Stimulated activated naive CD8-positive, alpha-beta T cell treated with anti-CD3 and anti-CD28 coated beads, Interleukin-15, Interleukin-2, amounts not matched to agents 100 U/mL and 50 U/mL, for 24 hours (primary cell): ENCODE measurements around the gene IGSF6.
A peak's percentile ranks its signal among the peaks of the same experiment; 100 is the strongest.
"Not testable (repeated sequence)": the region's sequence is repeated elsewhere in the genome, so short reads cannot be mapped to it uniquely, and the experiment has no call there.

Experiments
- ATAC-seq: fragments of 150-1000 bp; cut with Tn5 transposase; one replicate; pipeline ENCODE4 v1.10.0; 2021
- DNase-seq: peaks from one replicate; pipeline ENCODE4 v3.0.0; 2021

Gene IGSF6

GRCh38 chr16:21652453-21652852 lies at the start of gene IGSF6:
TSS of gene IGSF6 (minus strand) at chr16:21652608. CDS start at chr16:21652598, 10 bp downstream.
- ATAC-seq (no peak), DNase-seq (no peak)

GRCh38 chr16:21701271-21701670 lies 48.9 kb upstream of the IGSF6 start:
- ATAC-seq, result no peak
- no peak for DNase-seq

- no peak for DNase-seq
- no peak for ATAC-seq
These were observed 46.0 kb upstream of the IGSF6 start for GRCh38 chr16:21698169-21699032.

- ATAC-seq (no peak), DNase-seq (no peak)
These were observed 44.6 kb upstream of the IGSF6 start for GRCh38 chr16:21697032-21697431.

- ATAC-seq, result no peak
- no peak for DNase-seq
These were observed 42.2 kb upstream of the IGSF6 start for GRCh38 chr16:21694609-21695008.

- ATAC-seq, DNase-seq: not testable (repeated sequence)
These were observed 38.6 kb upstream of the IGSF6 start for GRCh38 chr16:21690967-21691366.

GRCh38 chr16:21689107-21689506 lies 36.7 kb upstream of the IGSF6 start:
- no peak for ATAC-seq
- no peak for DNase-seq

GRCh38 chr16:21685034-21685455 lies 32.6 kb upstream of the IGSF6 start:
- no peak for DNase-seq
- no peak for ATAC-seq

- ATAC-seq, result no peak
- peak; percentile 51 for DNase-seq
These were observed 31.8 kb upstream of the IGSF6 start for GRCh38 chr16:21684199-21684598.

- ATAC-seq (no peak), DNase-seq (no peak)
These were observed 30.8 kb upstream of the IGSF6 start for GRCh38 chr16:21683184-21683583.

- ATAC-seq, DNase-seq: not testable (repeated sequence)
These were observed 28.3 kb upstream of the IGSF6 start for GRCh38 chr16:21680714-21681113.

- not testable (repeated sequence) for DNase-seq, ATAC-seq
These were observed 22.0 kb upstream of the IGSF6 start for GRCh38 chr16:21674456-21674855.

GRCh38 chr16:21673469-21673868 lies 21.1 kb upstream of the IGSF6 start:
- no peak for DNase-seq
- no peak for ATAC-seq

GRCh38 chr16:21667575-21667974 lies 15.2 kb upstream of the IGSF6 start:
- no peak for ATAC-seq
- DNase-seq, result no peak

GRCh38 chr16:21666772-21667171 lies 14.4 kb upstream of the IGSF6 start:
- ATAC-seq (no peak), DNase-seq (no peak)

GRCh38 chr16:21664801-21665492 lies 12.5 kb upstream of the IGSF6 start:
- ATAC-seq, result no peak

GRCh38 chr16:21663889-21664647 lies 11.7 kb upstream of the IGSF6 start, which contains the start of gene OTOA:
TSS of gene OTOA (plus strand) at chr16:21663968. CDS start at chr16:21678515, 14,547 bp downstream.
- ATAC-seq, result peak; percentile 69
- DNase-seq, result peak; percentile 39

More at GRCh38 chr16:21664801-21665492, 12.5 kb upstream of the IGSF6 start:
- no peak for DNase-seq

- no peak for ATAC-seq
These were observed 6.7 kb upstream of the IGSF6 start for GRCh38 chr16:21659124-21659523.

GRCh38 chr16:21656795-21657768 lies 4.7 kb upstream of the IGSF6 start:
- no peak for DNase-seq
- ATAC-seq, result no peak

More at GRCh38 chr16:21659124-21659523, 6.7 kb upstream of the IGSF6 start:
- DNase-seq, result no peak

GRCh38 chr16:21654881-21655280 lies 2.5 kb upstream of the IGSF6 start:
- DNase-seq (no peak), ATAC-seq (no peak)

GRCh38 chr16:21654466-21654865 lies 2.1 kb upstream of the IGSF6 start:
- DNase-seq, result no peak
- ATAC-seq, result no peak
